HCT116 (cell line): ENCODE data around the gene CRYBG2. TPM values are rescaled to one million over a fixed set of nuclear protein-coding genes. Genes with fewer than 3 reads are reported as not detected.

Source experiments
- ATAC-seq: fragments of 200-7000 bp; cut with Tn5 transposase; 2 replicates; pipeline ENCODE4 v1.9.1; 2020; ENCODE audit warnings: mild to moderate bottlenecking, moderate library complexity
- BruUV-seq: library from RNA; stranded (reverse); fragments of 400-500 nt; replicated peaks from 2 replicates; lab custom pipeline; 2021; lab: Mats Ljungman, UMichigan
- CTCF ChIA-PET: fragments of 300-600 bp; sonication (Branson Sonifier 250); formaldehyde crosslinking; loops from one replicate; lab custom pipeline; 2021; ENCODE audit warnings: antibody characterized with exemption; lab: Charles Lee
- POLR2A ChIA-PET: fragments of 300-600, 350-600 bp; sonication (Branson Sonifier 250); formaldehyde crosslinking; loops from one replicate; lab custom pipeline; 2021; ENCODE audit warnings: antibody characterized with exemption; lab: Charles Lee
- RAD21 ChIA-PET, 2 experiments: fragments of 300-600 bp; sonication (Branson Sonifier 250); formaldehyde crosslinking; loops; one replicate each; lab custom pipeline; 2023; ENCODE audit warnings: low total read pairs in 2 of 2; ENCODE audit not compliant: uncharacterized antibody in 2 of 2, unreplicated experiment in 2 of 2, low non-redundant PET in 1 of 2; lab: Charles Lee
- DNase-seq: peaks from one replicate; pipeline ENCODE4 v3.0.0-alpha.2; 2010; ENCODE audit warnings: low read depth, low spot score
- H2AFZ ChIP-seq: fragments of 200-600 bp; shearing (Covaris generic), sonication (generic); 2 replicates; pipeline ENCODE4 v1.6.1; 2017; ENCODE audit warnings: low read depth, mixed run types, mixed read lengths, antibody characterized with exemption, low read length; ENCODE audit not compliant: poor library complexity, severe bottlenecking
- H3K27ac ChIP-seq: 2 replicates; pipeline ENCODE4 v1.5.1; 2012; ENCODE audit warnings: low read depth, low read length
- H3K27me3 ChIP-seq: fragments of 200-600 bp; sonication (generic); 2 replicates; pipeline ENCODE4 v1.6.1; 2016; ENCODE audit warnings: mixed run types, low read length, mixed read lengths; ENCODE audit not compliant: insufficient read depth
- H3K36me3 ChIP-seq, 2 experiments: fragments of 200-500 bp in 1 of 2; fragments of 200-600 bp in 1 of 2; sonication (Bioruptor generic) in 1 of 2; sonication (generic) in 1 of 2; 2 replicates each; pipeline versions ENCODE4 v1.5.1 to v1.6.1; 2014 to 2016; ENCODE audit warnings: low read length in 2 of 2, inconsistent platforms in 1 of 2, mixed read lengths in 1 of 2, mixed run types in 1 of 2; ENCODE audit not compliant: insufficient read depth in 2 of 2, control insufficient read depth in 1 of 2
- H3K4me1 ChIP-seq, 2 experiments: fragments of 200-600 bp in 1 of 2; sonication (generic) in 1 of 2; 2 replicates each; pipeline versions ENCODE4 v1.5.1 to v1.6.1; 2012 to 2017; ENCODE audit warnings: low read length in 2 of 2, inconsistent platforms in 1 of 2, mild to moderate bottlenecking in 1 of 2, mixed read lengths in 1 of 2, mixed run types in 1 of 2, moderate library complexity in 1 of 2; ENCODE audit not compliant: insufficient read depth in 2 of 2, control insufficient read depth in 1 of 2
- H3K4me2 ChIP-seq: fragments of 200-600 bp; sonication (generic); 2 replicates; pipeline ENCODE4 v1.6.1; 2017; ENCODE audit warnings: mixed run types, low read length, mixed read lengths
- H3K4me3 ChIP-seq, 2 experiments: fragments of 200-600 bp in 1 of 2; sonication (generic) in 1 of 2; replicated peaks in 1 of 2; 2 replicates each; pipeline ENCODE4 v1.5.1; 2011 to 2016; ENCODE audit warnings: low read length in 2 of 2, control low read depth in 1 of 2, low read depth in 1 of 2, mild to moderate bottlenecking in 1 of 2, mixed read lengths in 1 of 2, mixed run types in 1 of 2
- H3K79me2 ChIP-seq: fragments of 200-600 bp; sonication (generic); 2 replicates; pipeline ENCODE4 v1.6.1; 2017; ENCODE audit warnings: mild to moderate bottlenecking, mixed run types, low read length, moderate library complexity, mixed read lengths; ENCODE audit not compliant: insufficient read depth
- H3K9ac ChIP-seq: fragments of 200-600 bp; sonication (generic); 2 replicates; pipeline ENCODE4 v1.6.1; 2016; ENCODE audit warnings: low read length, mixed read lengths
- H3K9me2 ChIP-seq: fragments of 200-600 bp; sonication (generic), shearing (Covaris generic); 2 replicates; pipeline ENCODE4 v1.6.1; 2017; ENCODE audit warnings: mixed run types, mild to moderate bottlenecking, moderate library complexity; ENCODE audit not compliant: insufficient read depth
- H3K9me3 ChIP-seq, 2 experiments: fragments of 200-500 bp in 1 of 2; fragments of 200-600 bp in 1 of 2; sonication (Bioruptor generic) in 1 of 2; sonication (generic) in 1 of 2; 2 replicates each; pipeline ENCODE4 v1.6.1; 2014 to 2017; ENCODE audit warnings: low read length in 2 of 2, mixed read lengths in 2 of 2, inconsistent platforms in 1 of 2, low read depth in 1 of 2, mild to moderate bottlenecking in 1 of 2, mixed run types in 1 of 2, moderate library complexity in 1 of 2; ENCODE audit not compliant: control insufficient read depth in 1 of 2, insufficient read depth in 1 of 2
- H4K20me1 ChIP-seq: fragments of 200-600 bp; sonication (generic), shearing (Covaris generic); 2 replicates; pipeline ENCODE4 v1.6.1; 2017; ENCODE audit warnings: mixed run types, mild to moderate bottlenecking, moderate library complexity; ENCODE audit not compliant: insufficient read depth
- CBX3 ChIP-seq: IDR thresholded peaks from 2 replicates; pipeline ENCODE4 v1.6.1; 2012; ENCODE audit warnings: low read depth
- CEBPB ChIP-seq: IDR thresholded peaks from 2 replicates; pipeline ENCODE4 v1.6.1; 2012; ENCODE audit warnings: low read depth
- EGR1 ChIP-seq: IDR thresholded peaks from 2 replicates; pipeline ENCODE4 v1.6.1; 2012; ENCODE audit warnings: low read depth
- ELF1 ChIP-seq: IDR thresholded peaks from 2 replicates; pipeline ENCODE4 v1.6.1; 2012; ENCODE audit warnings: low read depth, borderline replicate concordance
- EZH2 ChIP-seq: fragments of 200-600 bp; sonication (generic); IDR thresholded peaks from 2 replicates; pipeline ENCODE4 v1.6.1; 2017; ENCODE audit warnings: antibody characterized with exemption, mixed run types
- FOSL1 ChIP-seq: IDR thresholded peaks from 2 replicates; pipeline ENCODE4 v1.6.1; 2012; ENCODE audit warnings: low read depth
- JUND ChIP-seq: IDR thresholded peaks from 2 replicates; pipeline ENCODE4 v1.6.1; 2012
- POLR2A ChIP-seq: IDR thresholded peaks from 2 replicates; pipeline ENCODE4 v1.7.0; 2011; ENCODE audit warnings: borderline replicate concordance; ENCODE audit not compliant: insufficient read depth, insufficient read length; ENCODE audit errors: extremely low read depth
- RAD21 ChIP-seq: IDR thresholded peaks from 2 replicates; pipeline ENCODE4 v1.6.1; 2012; ENCODE audit warnings: low read depth, mild to moderate bottlenecking
- SIN3A ChIP-seq: IDR thresholded peaks from 2 replicates; pipeline ENCODE4 v1.6.1; 2012; ENCODE audit warnings: low read depth
- SP1 ChIP-seq: IDR thresholded peaks from 2 replicates; pipeline ENCODE4 v1.6.1; 2012; ENCODE audit warnings: low read depth
- SRF ChIP-seq: IDR thresholded peaks from 2 replicates; pipeline ENCODE4 v1.6.1; 2012; ENCODE audit warnings: low read depth
- TCF7L2 ChIP-seq: IDR thresholded peaks from 2 replicates; pipeline ENCODE4 v1.7.0; 2011; ENCODE audit warnings: borderline replicate concordance, inconsistent platforms; ENCODE audit not compliant: insufficient read depth, insufficient read length; ENCODE audit errors: extremely low read depth
- YY1 ChIP-seq: IDR thresholded peaks from 2 replicates; pipeline ENCODE4 v1.6.1; 2011; ENCODE audit warnings: low read length, low read depth, moderate library complexity, mild to moderate bottlenecking; ENCODE audit not compliant: insufficient replicate concordance; ENCODE audit errors: extremely low read depth
- ZFX ChIP-seq: fragments of 450-650 bp; IDR thresholded peaks from 2 replicates; pipeline ENCODE4 v1.6.1; 2017
- ZNF274 ChIP-seq: fragments of 200-500 bp; sonication (Bioruptor generic); IDR thresholded peaks from 2 replicates; pipeline ENCODE4 v1.6.1; 2014; ENCODE audit warnings: mild to moderate bottlenecking, low read depth, low read length, inconsistent platforms
- intact Hi-C: fragments of 100-400 bp; cut with micrococcal nuclease; formaldehyde crosslinking; loops from 2 replicates; pipeline ENCODE4 v1.10.0; 2022
- total RNA-seq: library from RNA; stranded (reverse); gene quantifications from one replicate; pipeline ENCODE4 v1.2.1, GENCODE V29; 2021; ENCODE audit not compliant: unreplicated experiment
- TF ChIP-seq, protein P1 (sequence below): IDR thresholded peaks from 2 replicates; pipeline ENCODE4 v1.6.1; 2012; ENCODE audit warnings: low read depth
- TF ChIP-seq, protein P2 (sequence below): IDR thresholded peaks from 2 replicates; pipeline ENCODE4 v1.6.1; 2012
- TF ChIP-seq, protein P3 (sequence below): IDR thresholded peaks from 2 replicates; pipeline ENCODE4 v1.6.1; 2011; ENCODE audit warnings: mild to moderate bottlenecking, low read length, moderate library complexity; ENCODE audit not compliant: insufficient replicate concordance; ENCODE audit errors: extremely low read depth

The CRYBG2 gene
- total RNA-seq, 1 experiment from 2014 or later = 10.5 TPM

DNA sequence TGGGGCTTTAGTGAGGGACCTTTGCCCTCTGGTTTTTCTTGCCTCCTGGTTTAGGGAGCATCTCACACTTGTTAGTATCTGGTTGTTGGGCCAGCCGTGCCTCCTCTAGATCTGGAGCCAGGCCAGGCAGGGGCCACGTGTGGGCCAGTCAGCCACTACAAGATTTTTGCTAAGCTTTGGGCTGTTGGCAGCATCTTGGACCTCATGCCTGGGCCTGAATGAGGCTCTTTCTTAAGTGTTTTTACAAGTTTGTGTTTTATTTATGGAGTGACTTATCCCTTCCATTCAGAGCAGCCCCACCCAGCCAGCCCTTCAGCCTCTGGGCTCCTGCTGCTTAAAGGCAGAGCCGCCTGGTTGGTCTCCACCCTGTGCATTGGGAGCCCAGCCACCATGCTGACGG lies 75.6 kb downstream of the CRYBG2 start:
- no peak for DNase-seq
- no TSS peak for BruUV-seq
- intact Hi-C loops = loop anchor here (5.0 kb wide), 1 partner anchor 241 kb away; no protein-coding TSS in a partner anchor
- Histone ChIP-seq H3K79me2 (peaks cover 20% of the 10 kb centered on the region), H3K4me2 (peak overlapping the region; percentile 97; the same call in 1 of the 2 replicates), H3K4me3 (no peak overlapping the region), H4K20me1 (no peaks in the 10 kb centered on the region), H3K36me3 (peaks cover 20 to 31% of the 10 kb centered on the region in 2 experiments), H3K9ac (peak overlapping the region; percentile 38), H3K9me3 (no peaks in the 10 kb centered on the region), H2AFZ (no peak overlapping the region), H3K9me2 (no peaks in the 10 kb centered on the region), H3K4me1 (peaks cover 30 to 87% of the 10 kb centered on the region in 2 experiments), H3K27me3 (no peaks in the 10 kb centered on the region), H3K27ac (peak overlapping the region; percentile 81)
- ChIA-PET POLR2A (no interaction called here), RAD21 (interaction anchor here in 1 of 2 experiments (1.4 kb wide), 1 partner anchor 113 kb away, joined by 5 read pairs; no protein-coding TSS in a partner anchor), CTCF (no interaction called here)
- no peak for TF ChIP-seq SRF
- no peak for TF ChIP-seq FOSL1
- no peak for TF ChIP-seq TCF7L2
- no peak for TF ChIP-seq RAD21
- no peak for TF ChIP-seq ELF1
- TF ChIP-seq, protein P1, sequence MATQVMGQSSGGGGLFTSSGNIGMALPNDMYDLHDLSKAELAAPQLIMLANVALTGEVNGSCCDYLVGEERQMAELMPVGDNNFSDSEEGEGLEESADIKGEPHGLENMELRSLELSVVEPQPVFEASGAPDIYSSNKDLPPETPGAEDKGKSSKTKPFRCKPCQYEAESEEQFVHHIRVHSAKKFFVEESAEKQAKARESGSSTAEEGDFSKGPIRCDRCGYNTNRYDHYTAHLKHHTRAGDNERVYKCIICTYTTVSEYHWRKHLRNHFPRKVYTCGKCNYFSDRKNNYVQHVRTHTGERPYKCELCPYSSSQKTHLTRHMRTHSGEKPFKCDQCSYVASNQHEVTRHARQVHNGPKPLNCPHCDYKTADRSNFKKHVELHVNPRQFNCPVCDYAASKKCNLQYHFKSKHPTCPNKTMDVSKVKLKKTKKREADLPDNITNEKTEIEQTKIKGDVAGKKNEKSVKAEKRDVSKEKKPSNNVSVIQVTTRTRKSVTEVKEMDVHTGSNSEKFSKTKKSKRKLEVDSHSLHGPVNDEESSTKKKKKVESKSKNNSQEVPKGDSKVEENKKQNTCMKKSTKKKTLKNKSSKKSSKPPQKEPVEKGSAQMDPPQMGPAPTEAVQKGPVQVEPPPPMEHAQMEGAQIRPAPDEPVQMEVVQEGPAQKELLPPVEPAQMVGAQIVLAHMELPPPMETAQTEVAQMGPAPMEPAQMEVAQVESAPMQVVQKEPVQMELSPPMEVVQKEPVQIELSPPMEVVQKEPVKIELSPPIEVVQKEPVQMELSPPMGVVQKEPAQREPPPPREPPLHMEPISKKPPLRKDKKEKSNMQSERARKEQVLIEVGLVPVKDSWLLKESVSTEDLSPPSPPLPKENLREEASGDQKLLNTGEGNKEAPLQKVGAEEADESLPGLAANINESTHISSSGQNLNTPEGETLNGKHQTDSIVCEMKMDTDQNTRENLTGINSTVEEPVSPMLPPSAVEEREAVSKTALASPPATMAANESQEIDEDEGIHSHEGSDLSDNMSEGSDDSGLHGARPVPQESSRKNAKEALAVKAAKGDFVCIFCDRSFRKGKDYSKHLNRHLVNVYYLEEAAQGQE = no peak
- no peak for TF ChIP-seq EGR1
- no peak for TF ChIP-seq EZH2
- TF ChIP-seq, protein P2, sequence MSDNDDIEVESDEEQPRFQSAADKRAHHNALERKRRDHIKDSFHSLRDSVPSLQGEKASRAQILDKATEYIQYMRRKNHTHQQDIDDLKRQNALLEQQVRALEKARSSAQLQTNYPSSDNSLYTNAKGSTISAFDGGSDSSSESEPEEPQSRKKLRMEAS = no peak
- no peak for TF ChIP-seq CBX3
- TF ChIP-seq ZNF274 = no peak
- TF ChIP-seq, protein P3, sequence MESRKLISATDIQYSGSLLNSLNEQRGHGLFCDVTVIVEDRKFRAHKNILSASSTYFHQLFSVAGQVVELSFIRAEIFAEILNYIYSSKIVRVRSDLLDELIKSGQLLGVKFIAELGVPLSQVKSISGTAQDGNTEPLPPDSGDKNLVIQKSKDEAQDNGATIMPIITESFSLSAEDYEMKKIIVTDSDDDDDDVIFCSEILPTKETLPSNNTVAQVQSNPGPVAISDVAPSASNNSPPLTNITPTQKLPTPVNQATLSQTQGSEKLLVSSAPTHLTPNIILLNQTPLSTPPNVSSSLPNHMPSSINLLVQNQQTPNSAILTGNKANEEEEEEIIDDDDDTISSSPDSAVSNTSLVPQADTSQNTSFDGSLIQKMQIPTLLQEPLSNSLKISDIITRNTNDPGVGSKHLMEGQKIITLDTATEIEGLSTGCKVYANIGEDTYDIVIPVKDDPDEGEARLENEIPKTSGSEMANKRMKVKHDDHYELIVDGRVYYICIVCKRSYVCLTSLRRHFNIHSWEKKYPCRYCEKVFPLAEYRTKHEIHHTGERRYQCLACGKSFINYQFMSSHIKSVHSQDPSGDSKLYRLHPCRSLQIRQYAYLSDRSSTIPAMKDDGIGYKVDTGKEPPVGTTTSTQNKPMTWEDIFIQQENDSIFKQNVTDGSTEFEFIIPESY = no peak
- no peak for TF ChIP-seq SIN3A
- no peak for TF ChIP-seq YY1
- TF ChIP-seq POLR2A = no peak
- no peak for TF ChIP-seq SP1
- no peak for TF ChIP-seq JUND
- no peak for TF ChIP-seq CEBPB
- no peak for TF ChIP-seq ZFX
- ATAC-seq = no peak
